SJCRH30 (cell line): ENCODE data around the gene RRP9. TPM values are rescaled to one million over a fixed set of nuclear protein-coding genes. Genes with fewer than 3 reads are reported as not detected.

Experiments
- DNase-seq, 2 experiments: peaks; one replicate each; pipeline ENCODE4 v3.0.0-alpha.2; 2015 to 2020
- H3K27ac ChIP-seq: fragments of 250-450 bp; sonication (Bioruptor Pico); 2 replicates; pipeline ENCODE4 v1.5.1; 2020; ENCODE audit warnings: mild to moderate bottlenecking, moderate library complexity
- H3K27me3 ChIP-seq: fragments of 250-450 bp; sonication (Bioruptor Pico); 2 replicates; pipeline ENCODE4 v1.5.1; 2020; ENCODE audit warnings: mild to moderate bottlenecking, moderate library complexity
- H3K36me3 ChIP-seq: fragments of 250-450 bp; sonication (Bioruptor Pico); 2 replicates; pipeline ENCODE4 v1.5.1; 2020; ENCODE audit warnings: mild to moderate bottlenecking, moderate library complexity
- H3K4me1 ChIP-seq: fragments of 250-450 bp; sonication (Bioruptor Pico); 2 replicates; pipeline ENCODE4 v1.5.1; 2020; ENCODE audit warnings: mild to moderate bottlenecking, moderate library complexity
- H3K4me3 ChIP-seq: fragments of 250-450 bp; sonication (Bioruptor Pico); 2 replicates; pipeline ENCODE4 v1.5.1; 2020; ENCODE audit warnings: mild to moderate bottlenecking, moderate library complexity
- H3K9me3 ChIP-seq: fragments of 250-450 bp; sonication (Bioruptor Pico); replicated peaks from 2 replicates; pipeline ENCODE4 v1.5.1; 2020; ENCODE audit warnings: mild to moderate bottlenecking, moderate library complexity
- total RNA-seq: library from RNA; depleted of rRNA; stranded (reverse); fragments of >200 nt; shearing (Covaris generic); gene quantifications from 2 replicates; pipeline ENCODE4 v1.2.3, GENCODE V29; 2014

The RRP9 gene
- total RNA-seq, 1 experiment from 2014 or later, result 31.7 TPM

DNA sequence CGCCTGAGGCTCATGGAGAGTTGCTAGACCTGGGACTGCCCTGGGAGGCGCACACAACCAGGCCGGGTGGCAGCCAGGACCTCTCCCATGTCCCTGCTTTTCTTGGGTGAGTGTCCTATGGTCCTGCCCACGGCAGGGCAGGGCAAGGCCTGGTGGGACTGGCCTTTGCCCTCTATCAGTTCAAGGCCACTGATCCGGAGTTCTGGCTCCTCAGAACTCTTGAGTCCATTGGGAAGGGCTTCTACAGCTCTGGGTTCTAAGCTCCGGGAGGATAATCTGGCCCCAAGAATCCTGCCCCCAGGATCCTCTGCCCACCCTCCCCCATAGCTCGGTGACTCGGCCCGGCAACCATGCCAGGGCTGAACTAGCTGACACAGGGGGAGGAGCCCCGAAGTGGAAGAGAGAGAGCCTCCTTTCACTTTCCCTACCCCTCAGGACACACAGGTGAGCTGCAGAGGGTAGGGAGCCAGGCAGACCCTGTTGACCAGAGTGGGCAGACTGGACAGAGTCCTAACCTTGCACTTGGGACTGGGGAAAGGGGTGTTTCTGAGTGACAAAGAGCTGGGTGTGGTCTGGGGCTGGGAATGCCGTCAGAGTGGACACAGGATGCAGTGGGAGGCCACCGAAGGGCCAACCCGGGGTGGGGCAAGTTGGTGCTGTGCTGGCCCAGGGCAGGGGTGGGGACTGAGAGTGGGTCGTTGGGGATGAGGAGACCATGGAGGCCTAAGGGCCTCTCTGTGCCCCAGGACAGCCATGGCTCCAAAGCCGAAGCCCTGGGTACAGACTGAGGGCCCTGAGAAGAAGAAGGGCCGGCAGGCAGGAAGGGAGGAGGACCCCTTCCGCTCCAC is 1.1 kb upstream of the RRP9 start:
- Histone ChIP-seq H3K36me3 (no peaks in the 10 kb centered on the region), H3K4me3 (peak overlapping the region; percentile 58), H3K4me1 (0 out of 2 replicates have a peak, but pooled peaks cover 7% of the 10 kb centered on the region), H3K9me3 (no peaks in the 10 kb centered on the region), H3K27me3 (no peaks in the 10 kb centered on the region), H3K27ac (peak overlapping the region; percentile 78)
- DNase-seq, result peak; percentile 52 to 60

DNA sequence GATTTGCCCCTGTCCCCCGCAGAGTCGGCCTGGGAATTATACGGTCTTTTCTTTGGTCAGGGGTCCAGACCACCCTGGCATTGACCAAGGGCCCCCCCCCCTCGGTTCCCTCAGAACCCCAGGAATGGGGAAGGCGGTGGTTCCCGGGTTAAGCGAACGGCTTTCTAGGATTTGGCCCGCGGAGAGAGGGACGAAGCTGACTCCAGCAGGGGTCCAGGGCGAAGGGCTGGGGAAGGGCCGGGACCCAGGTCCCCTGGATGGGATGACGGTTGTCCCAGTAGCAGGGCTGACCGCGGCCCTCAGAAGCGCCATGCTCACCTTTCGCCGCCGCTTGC is 274 bp downstream of the RRP9 start:
- Histone ChIP-seq H3K4me3 (peak overlapping the region; percentile 79), H3K27ac (peak overlapping the region; percentile 24; the same call in 1 of the 2 replicates), H3K4me1 (0 out of 2 replicates have a peak, but pooled peaks cover 7% of the 10 kb centered on the region), H3K36me3 (peaks cover 8% of the 10 kb centered on the region), H3K27me3 (no peaks in the 10 kb centered on the region), H3K9me3 (no peaks in the 10 kb centered on the region)
- DNase-seq, result no peak

DNA sequence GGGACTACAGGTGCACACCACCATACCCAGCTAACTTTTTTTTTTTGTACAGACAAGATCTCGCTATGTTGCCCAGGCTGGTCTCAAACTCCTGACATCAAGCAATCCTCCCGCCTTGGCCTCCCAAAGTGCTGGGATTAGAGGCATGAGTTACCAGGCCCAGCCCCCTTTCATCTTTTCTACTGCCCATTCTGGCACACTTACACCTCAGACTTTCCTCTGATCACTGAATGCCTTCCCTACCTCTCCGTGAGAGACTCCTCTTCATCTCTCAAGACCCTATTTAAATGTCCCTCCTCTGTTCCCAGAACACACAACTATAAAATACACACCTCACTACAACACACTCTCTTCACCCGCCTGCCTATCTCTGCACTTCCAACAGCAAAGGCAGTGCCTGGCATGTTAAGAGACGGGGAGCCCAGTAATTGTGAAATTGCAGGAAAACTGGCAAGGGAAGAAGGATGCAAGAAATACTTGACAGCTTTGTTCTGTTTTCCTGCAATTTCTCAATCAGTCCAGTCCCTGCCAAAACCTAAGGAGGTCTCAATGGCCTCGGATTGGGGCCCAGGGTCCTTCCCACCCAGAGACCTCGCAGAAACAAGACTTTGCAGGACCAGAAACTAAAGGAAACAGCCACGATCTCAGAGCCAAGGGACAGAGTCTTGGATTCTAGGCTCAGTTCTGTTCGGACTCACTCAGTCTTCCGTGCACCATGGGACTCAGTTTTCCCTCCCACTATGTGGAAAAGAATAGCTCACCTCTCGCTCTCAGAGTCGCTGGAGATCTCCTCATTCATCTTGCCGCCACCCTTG is 849 bp downstream of the RRP9 start:
- Histone ChIP-seq H3K27ac (peak overlapping the region; percentile 24; the same call in 1 of the 2 replicates), H3K27me3 (no peaks in the 10 kb centered on the region), H3K4me1 (0 out of 2 replicates have a peak, but pooled peaks cover 7% of the 10 kb centered on the region), H3K36me3 (peaks cover 13% of the 10 kb centered on the region), H3K4me3 (peak overlapping the region; percentile 79), H3K9me3 (no peaks in the 10 kb centered on the region)
- no peak for DNase-seq

DNA sequence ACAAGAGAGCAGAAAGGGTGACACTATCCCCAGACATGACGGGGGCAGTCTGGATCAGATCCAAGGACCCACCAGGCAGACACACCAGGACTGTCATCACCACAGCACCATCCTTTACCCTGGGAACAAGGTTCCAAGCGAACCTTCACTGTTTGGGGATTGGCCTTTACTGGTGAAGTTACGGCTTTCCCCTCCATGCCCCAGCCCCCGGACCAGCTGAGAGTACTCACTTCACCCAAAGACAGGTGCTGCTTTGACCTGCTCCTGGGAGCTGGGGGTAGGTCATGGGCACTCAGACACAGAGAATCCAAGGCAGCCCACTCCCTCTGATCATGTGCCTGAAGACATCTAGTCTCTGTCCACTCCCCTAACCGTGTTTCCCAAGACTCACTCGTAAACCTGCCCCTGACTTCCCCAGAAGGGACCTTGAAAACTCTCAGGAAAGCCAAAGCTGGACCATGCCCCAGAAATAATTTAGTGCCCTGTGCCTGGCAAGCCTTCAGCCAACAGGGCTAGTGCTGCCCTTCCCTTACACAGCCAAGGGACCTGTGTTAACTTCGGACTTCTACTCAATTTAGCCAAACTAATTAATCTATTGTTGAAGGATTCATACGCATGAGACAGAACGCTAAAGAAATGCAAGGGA is 2.8 kb downstream of the RRP9 start:
- DNase-seq, result no peak
- Histone ChIP-seq H3K27ac (no peak overlapping the region), H3K36me3 (peaks cover 26% of the 10 kb centered on the region), H3K4me1 (0 out of 2 replicates have a peak, but pooled peaks cover 7% of the 10 kb centered on the region), H3K27me3 (no peaks in the 10 kb centered on the region), H3K4me3 (no peak overlapping the region), H3K9me3 (no peaks in the 10 kb centered on the region)

DNA sequence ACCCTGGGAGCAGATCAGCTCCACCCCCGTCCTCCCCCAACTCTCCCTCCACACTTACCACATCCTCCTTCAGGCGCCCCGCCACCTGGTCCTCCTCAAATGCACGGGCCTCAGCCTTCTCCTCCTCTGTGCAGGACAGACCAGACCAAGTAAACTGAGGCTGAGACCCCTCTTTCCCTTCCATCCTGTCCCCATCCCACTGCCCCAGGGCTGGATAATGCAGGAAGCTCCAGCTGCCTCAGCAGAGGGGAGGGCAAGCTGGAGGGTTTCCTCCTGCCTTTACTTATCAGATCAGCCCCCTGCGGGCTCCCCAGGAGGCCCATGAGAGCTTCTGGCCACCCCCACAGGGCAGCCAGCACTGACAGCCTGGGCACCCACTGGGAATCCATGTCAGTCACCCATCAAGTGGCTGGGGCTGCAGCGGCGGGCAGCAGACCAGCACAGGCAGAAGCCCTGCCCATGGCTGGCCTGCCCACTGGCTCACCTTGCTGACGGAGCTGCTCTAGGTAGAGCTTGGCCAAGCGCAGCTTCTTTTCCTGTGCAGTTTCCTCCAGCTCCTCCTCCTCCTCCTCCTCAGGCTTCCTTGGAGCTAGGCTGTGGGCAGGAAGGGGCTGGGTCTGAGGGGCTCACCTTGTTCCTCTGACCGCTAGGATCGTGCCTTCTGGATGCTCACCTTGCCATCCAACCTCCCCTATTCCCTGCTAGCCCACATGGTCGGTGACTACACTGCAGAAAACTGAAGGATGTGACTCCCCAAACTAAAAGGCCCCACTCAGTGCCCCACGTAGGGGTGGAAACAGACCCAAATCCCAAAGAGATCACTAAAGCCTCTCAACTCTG is 3.9 kb downstream of the RRP9 start:
- Histone ChIP-seq H3K4me1 (0 out of 2 replicates have a peak, but pooled peaks cover 3% of the 10 kb centered on the region), H3K27me3 (no peaks in the 10 kb centered on the region), H3K9me3 (no peaks in the 10 kb centered on the region), H3K27ac (no peak overlapping the region), H3K4me3 (no peak overlapping the region), H3K36me3 (peaks cover 32% of the 10 kb centered on the region)
- no peak for DNase-seq

DNA sequence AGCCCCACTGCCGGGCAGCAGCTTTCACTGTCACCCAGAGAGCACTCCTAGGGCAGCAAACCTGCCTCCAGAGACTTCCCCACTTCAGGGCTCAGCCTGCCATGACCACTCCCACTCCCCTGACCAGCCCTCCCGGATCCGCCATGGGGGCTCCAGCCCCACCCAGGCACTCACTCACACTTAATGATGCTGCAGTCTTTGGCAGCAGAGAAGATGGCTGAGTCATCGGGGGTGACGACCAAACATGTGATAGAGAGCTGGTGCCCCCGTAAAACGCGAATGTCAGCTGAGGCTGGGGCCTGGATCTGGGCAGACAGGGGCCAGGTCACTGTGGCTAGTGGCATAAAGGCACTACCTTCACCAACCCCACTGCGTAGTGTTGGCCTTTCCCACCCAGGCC is 4.7 kb downstream of the RRP9 start:
- Histone ChIP-seq H3K27me3 (no peaks in the 10 kb centered on the region), H3K36me3 (peaks cover 37% of the 10 kb centered on the region)
- DNase-seq, result no peak

DNA sequence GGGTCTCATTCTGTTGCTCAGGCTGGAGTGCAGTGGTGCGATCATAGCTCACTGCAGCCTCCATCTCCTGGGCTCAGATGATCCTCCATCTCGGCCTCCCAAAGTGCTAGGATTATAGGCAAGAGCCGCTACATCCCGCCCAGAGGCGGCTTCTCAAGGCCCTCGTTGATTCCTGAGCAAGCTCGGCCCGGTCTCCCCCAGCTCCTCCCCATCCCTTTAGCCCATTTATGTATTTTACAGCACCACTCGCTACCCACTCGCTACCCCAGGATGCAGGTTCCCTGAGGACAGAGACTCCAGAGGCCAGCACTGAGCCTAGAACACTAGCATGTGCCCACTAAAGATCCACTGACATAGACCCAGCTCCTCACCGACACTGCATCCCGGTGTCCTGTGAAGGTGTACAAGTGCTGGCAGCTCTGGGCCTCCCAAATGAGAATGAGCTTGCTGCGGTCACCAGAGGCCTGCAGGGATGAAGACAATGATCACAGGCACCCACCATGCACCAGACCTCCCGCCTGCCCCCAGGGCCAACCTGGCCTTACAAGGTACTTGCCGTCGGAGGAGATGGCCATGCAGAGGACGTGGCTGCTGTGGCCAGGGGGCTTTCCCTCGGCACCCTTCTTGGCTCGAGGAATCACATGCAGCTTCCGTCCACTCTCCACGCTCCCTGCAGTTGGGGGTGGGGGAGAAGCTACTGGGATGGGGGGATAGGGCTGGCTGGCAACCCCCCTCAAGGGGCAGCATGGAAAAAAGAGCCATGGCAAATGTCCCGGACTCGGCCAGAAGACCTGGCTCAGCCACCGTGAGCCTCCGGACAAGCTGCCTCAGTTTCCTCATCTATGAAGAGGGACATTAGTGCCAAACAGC is 5.6 kb downstream of the RRP9 start:
- no peaks in the 10 kb centered on the region for H3K27me3 ChIP-seq
- no peaks in the 10 kb centered on the region for H3K9me3 ChIP-seq
- H3K27ac ChIP-seq, result no peak overlapping the region
- H3K4me1 ChIP-seq, result 0 out of 2 replicates have a peak, but pooled peaks cover 3% of the 10 kb centered on the region
- no peak for DNase-seq
- H3K36me3 ChIP-seq, result peaks cover 38% of the 10 kb centered on the region
- H3K4me3 ChIP-seq, result no peak overlapping the region

More for the DNA sequence above, 4.7 kb downstream of the RRP9 start:
- Histone ChIP-seq H3K4me1 (0 out of 2 replicates have a peak, but pooled peaks cover 3% of the 10 kb centered on the region), H3K9me3 (no peaks in the 10 kb centered on the region), H3K27ac (no peak overlapping the region), H3K4me3 (no peak overlapping the region)

DNA sequence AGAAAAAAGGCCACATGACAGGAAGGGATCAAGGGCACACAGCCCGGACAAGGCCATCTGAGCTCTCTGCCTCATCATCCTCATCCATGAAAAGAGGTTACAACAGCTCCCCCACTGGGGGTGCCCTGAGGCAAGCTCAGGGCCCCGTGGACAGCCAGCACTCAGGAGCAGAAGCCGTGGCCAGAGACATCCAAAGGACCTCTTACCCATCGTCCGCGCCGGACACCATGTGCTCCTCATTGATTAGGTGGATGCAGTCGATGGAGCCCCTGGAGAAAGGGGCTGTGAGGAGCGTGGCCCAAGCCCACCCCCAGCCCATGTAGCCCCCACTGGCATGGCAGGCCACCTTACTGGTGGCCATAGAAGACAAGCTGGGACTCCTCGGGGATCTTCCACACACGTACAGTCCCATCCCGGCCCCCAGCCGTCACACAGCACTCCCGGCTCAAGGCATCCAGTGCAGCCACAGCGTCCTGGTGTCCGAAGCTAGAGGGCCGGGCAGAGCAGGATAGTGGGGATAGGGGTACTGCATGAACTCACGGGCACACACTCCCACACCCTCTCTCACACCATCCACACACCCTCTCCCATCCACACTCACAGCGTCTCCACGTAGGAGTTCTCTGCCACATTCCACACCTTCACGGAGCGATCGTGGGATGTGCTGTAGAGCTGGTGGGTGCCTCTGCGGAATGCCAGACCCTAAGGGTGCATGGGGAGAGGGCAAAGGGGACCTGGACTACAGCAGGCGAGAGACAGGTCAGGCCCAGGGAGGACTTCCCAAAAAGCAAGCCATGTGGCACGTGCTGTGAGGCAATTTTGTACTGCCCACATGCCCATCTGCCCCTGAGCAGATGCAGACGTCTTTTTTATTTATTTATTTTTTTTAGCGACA is 6.5 kb downstream of the RRP9 start:
- H3K9me3 ChIP-seq, result no peaks in the 10 kb centered on the region
- no peaks in the 10 kb centered on the region for H3K4me1 ChIP-seq
- peaks cover 40% of the 10 kb centered on the region for H3K36me3 ChIP-seq
- H3K4me3 ChIP-seq, result no peak overlapping the region
- H3K27ac ChIP-seq, result no peak overlapping the region
- no peak for DNase-seq
- no peaks in the 10 kb centered on the region for H3K27me3 ChIP-seq

DNA sequence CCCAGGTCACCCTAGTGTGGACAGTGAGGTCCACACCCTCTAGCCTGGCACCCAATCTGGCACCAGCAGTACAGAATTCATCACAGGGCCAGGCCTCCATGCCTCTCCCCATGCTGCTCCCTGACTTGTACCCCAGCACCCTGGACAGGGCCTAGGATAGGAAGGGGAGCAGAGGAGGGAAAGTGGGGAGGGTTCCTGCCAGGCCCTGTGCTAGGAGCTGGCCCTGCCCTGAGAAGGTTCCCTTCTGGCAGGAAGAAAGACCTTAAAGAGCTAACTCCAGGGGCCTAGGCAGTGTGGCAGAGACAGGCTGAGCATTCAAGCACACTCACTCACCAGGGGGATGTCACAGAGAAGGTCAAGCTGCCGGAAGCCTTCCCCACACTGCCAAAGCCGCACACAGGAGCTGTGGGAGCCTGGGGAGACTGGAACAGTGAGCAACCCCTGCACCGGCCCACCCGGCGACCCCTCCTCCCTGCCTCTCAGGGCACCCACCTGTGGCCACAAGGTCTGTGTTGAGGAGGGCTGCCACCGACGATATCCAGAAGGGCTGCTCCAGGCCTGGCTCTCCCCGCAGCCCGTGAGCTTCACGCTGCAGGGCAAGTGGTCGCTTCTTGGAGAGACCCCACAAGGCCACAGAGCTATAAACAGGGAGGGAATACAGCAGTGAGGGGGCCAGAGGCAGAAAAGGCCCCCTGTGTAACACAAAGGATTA is 7.4 kb downstream of the RRP9 start:
- H3K4me1 ChIP-seq, result no peaks in the 10 kb centered on the region
- H3K27me3 ChIP-seq, result no peaks in the 10 kb centered on the region
- H3K4me3 ChIP-seq, result no peak overlapping the region
- H3K9me3 ChIP-seq, result no peaks in the 10 kb centered on the region
- DNase-seq, result no peak
- no peak overlapping the region for H3K27ac ChIP-seq
- H3K36me3 ChIP-seq, result peaks cover 40% of the 10 kb centered on the region

DNA sequence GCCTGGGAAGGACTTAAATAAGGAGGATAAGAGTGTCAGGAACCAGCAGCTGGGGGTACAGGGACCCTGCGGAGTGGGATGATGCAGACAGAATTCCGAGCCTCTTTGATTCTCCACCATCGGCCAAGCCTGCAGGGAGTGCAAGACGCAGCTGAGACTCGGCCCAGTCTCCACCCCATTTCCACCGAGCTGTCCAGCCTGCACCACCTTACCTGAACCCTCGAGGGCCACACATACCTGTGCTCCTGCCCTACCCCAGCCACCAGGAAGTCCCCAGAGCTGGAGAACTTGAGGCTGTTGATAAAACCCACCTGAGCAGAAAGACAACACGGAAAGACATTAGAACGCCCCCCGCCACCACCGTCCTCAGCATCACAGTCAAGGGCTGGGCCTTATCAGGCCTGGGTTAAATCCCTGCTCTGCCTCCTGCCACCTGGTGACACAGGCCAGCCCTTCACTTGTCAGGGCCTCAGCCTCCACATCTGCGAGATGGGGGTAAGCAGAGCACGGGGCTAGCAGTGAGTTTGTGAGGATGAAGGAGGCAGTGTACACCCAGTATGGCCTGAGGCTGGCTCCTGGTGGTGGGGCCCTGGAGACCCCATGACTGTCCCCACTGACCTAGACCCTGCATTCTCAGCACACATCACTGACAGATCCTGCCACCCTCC is 8.1 kb downstream of the RRP9 start:
- Histone ChIP-seq H3K36me3 (peaks cover 40% of the 10 kb centered on the region), H3K27ac (no peak overlapping the region)
- DNase-seq, result no peak

DNA sequence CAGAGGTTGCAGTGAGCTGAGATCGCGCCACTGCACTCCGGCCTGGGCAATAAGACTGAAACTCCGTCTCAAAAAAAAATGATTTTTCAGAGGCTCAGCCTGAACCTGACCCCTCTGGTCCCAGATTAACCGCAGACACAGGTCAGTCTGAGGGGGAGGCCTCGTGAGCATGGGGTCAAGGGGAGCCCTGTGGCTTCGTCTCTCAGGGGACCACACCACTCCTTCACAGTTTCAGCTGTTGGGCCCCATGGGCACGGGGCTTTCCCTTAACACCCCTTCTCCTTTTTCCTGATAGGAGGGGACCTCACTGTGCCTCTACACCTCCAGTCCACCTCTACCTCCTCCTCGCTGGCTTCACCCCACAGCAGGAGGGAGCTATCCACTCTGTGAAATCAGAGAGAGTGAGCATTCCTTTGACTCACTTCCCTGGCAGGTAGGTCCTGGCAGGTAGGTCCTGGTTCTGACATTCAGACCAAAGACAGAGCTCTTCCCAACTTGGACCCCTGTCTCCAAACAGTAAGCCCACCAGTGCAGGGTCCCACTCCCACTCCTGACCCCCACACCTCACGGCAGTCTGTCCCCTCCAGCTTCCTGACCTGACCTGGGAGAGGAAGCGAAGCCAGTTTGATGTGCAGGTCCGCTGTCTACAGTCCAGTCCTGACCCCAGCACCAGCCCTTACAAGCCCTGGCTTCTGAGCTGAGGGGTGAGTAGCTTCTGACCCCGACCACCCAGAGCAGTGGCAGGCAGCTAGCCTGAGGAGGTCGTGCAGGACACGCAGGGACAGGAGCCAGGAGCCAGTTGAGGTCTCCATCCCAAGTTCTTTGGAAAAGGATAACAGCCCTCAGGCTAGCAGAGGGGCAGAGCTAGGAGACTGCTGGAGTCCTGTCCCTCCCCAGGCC is 9.0 kb downstream of the RRP9 start:
- no peaks in the 10 kb centered on the region for H3K9me3 ChIP-seq
- H3K36me3 ChIP-seq, result peaks cover 40% of the 10 kb centered on the region
- no peaks in the 10 kb centered on the region for H3K27me3 ChIP-seq
- no peak for DNase-seq
- no peak overlapping the region for H3K4me3 ChIP-seq
- no peaks in the 10 kb centered on the region for H3K4me1 ChIP-seq
- no peak overlapping the region for H3K27ac ChIP-seq

More for the DNA sequence above, 8.1 kb downstream of the RRP9 start:
- H3K4me1 ChIP-seq, result no peaks in the 10 kb centered on the region
- H3K9me3 ChIP-seq, result no peaks in the 10 kb centered on the region
- no peak overlapping the region for H3K4me3 ChIP-seq
- no peaks in the 10 kb centered on the region for H3K27me3 ChIP-seq
